Measurements from ENCODE around the gene RARRES2.
A peak's percentile ranks its signal among the peaks of the same experiment; 100 is the strongest.

The RARRES2 gene

DNA sequence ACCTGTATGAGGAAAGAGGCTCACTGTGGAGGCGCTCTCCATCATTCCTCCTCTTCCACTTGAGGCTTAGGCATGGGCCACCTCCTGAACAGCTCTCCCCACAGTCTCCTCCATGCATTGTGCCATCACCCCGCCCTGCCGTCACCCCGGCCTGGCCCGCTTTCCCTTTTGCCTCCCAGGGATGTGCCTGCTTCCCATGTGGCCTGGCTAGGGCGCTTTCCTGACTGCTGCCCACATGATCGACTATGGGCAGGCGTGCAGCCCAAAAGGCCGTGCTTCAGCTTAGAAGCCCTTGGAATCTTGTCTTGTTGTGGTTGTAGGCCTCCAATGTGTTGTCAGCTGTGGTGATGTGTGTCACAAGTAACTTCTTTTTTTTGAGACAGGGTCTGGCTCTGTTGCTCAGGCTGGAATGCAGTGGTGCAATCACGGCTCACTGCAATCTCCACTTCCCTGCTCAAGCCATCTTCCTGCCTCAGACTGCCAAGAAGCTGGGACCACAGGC lies 16.3 kb downstream of the RARRES2 start:
- no peak for DNase-seq (ENCODE audit: extremely low spot score)
- CTCF ChIA-PET: no interaction called here
- POLR2A ChIA-PET: no interaction called here
- no peak for TF ChIP-seq ARNT (IDR thresholded peaks at IDR 0.05)
- TF ChIP-seq FOXK2 (IDR thresholded peaks at IDR 0.05): no peak
- TF ChIP-seq L3MBTL2 (conservative IDR thresholded peaks at IDR 0.05): no peak
- no peak for TF ChIP-seq CTBP1 (IDR thresholded peaks at IDR 0.05; ENCODE audit: borderline replicate concordance)
- TF ChIP-seq LEF1 (IDR thresholded peaks at IDR 0.05; ENCODE audit: borderline replicate concordance): no peak
- TF ChIP-seq FOXM1 (IDR thresholded peaks at IDR 0.05; ENCODE audit: borderline replicate concordance): no peak
- TF ChIP-seq HDGF (IDR thresholded peaks at IDR 0.05; ENCODE audit: borderline replicate concordance): no peak

- POLR2A ChIA-PET: interaction anchor here (1.6 to 1.8 kb wide), 4 partner anchors 11 to 45 kb away, joined by 7 to 21 read pairs (median 9); partner anchors contain the start of gene REPIN1
Measured at GRCh38 chr7:150324373-150324961, 17.0 kb downstream of the RARRES2 start.

GRCh38 chr7:150323682-150324372 lies 17.6 kb downstream of the RARRES2 start:
- TF ChIP-seq CTBP1 (IDR thresholded peaks at IDR 0.05; ENCODE audit: borderline replicate concordance) (no peak), FOXK2 (IDR thresholded peaks at IDR 0.05) (no peak), ZNF384 (IDR thresholded peaks at IDR 0.05) (no peak), BHLHE40 (IDR thresholded peaks at IDR 0.05; ENCODE audit: borderline replicate concordance) (no peak), FOXM1 (IDR thresholded peaks at IDR 0.05; ENCODE audit: borderline replicate concordance) (no peak), SUZ12 (IDR thresholded peaks at IDR 0.05) (no peak)
- TF ChIP-seq, protein P1, sequence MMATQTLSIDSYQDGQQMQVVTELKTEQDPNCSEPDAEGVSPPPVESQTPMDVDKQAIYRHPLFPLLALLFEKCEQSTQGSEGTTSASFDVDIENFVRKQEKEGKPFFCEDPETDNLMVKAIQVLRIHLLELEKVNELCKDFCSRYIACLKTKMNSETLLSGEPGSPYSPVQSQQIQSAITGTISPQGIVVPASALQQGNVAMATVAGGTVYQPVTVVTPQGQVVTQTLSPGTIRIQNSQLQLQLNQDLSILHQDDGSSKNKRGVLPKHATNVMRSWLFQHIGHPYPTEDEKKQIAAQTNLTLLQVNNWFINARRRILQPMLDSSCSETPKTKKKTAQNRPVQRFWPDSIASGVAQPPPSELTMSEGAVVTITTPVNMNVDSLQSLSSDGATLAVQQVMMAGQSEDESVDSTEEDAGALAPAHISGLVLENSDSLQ (IDR thresholded peaks at IDR 0.05): no peak
- DNase-seq (ENCODE audit: extremely low spot score): no peak
- POLR2A ChIA-PET: interaction anchor here (0.8 to 1.8 kb wide), 15 partner anchors 8 to 449 kb away, joined by 3 to 21 read pairs (median 5); partner anchors contain the start of gene REPIN1
- CTCF ChIA-PET: interaction anchor here (0.5 to 1.2 kb wide), 3 partner anchors 10 to 819 kb away, joined by 3 to 4 read pairs (median 4); no protein-coding TSS in a partner anchor

More at GRCh38 chr7:150324373-150324961, 17.0 kb downstream of the RARRES2 start:
- TF ChIP-seq FOXA1 (IDR thresholded peaks at IDR 0.05) (no peak), ZNF384 (IDR thresholded peaks at IDR 0.05) (no peak), LEF1 (IDR thresholded peaks at IDR 0.05; ENCODE audit: borderline replicate concordance) (no peak), L3MBTL2 (conservative IDR thresholded peaks at IDR 0.05) (no peak)
- CTCF ChIA-PET: interaction anchor here (0.9 to 1.2 kb wide), 2 partner anchors 11 to 86 kb away, joined by 3 to 4 read pairs; no protein-coding TSS in a partner anchor
- peak; percentile 25 for DNase-seq (ENCODE audit: extremely low spot score)

DNA sequence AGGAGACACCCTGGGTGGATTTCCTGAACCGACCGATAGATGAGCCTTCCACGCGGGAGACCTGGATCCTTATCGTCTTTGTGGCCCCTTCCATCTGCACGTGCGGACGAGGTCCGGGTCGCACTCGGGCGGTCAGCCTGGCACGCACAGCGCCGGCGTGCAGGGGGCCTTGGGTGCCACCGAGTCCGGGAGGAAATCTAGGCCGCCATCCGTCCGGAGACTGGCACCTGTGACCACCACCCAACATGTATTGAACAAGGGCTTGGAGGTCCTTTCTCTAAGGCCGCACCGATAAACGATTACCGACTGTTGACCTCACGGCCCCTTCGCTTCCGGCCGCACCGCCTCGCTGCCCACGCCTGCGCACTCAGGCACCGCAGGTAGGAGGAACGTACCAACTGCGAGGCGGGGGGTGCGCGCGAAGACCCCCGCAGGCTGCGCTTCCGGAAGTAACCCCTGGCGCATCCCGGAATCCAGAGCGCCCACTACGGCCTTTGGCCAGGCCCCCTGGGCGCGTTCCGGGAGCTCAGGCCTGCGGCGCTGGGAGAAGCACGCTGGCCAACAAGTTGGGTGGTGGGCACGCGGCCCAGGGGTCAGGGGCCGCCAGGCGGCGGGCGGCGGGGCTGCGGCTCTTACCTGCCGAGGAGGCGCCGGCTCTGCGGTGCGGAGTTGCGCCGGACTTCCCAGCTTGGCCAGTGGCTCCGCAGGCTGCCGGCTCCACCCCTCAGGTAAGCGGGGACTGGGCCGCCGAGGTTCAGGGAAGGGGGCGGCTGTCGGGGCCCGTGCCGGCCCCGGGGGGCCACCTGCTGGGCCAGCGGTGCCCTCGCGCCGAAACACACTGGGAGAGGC lies 18.4 kb downstream of the RARRES2 start, which contains the start of the genes ACTR3C and LRRC61:
Gene ACTR3C, minus strand, starts transcription at position 713 of the 849 bp plus-strand sequence. CDS start 28,249 bp downstream, outside the sequence.
Gene LRRC61, plus strand, starts transcription at position 523 of the 849 bp plus-strand sequence. CDS start 13,507 bp downstream, outside the sequence.
- peak; percentile 72 for TF ChIP-seq ELF4 (IDR thresholded peaks at IDR 0.05)
- peak; percentile 45; the same call in 1 of the 2 replicates for TF ChIP-seq BHLHE40 (IDR thresholded peaks at IDR 0.05; ENCODE audit: borderline replicate concordance)
- TF ChIP-seq FOXA1 (IDR thresholded peaks at IDR 0.05): no peak
- TF ChIP-seq L3MBTL2 (conservative IDR thresholded peaks at IDR 0.05): peak; percentile 96
- CTCF ChIA-PET: interaction anchor here (0.5 kb wide), 1 partner anchor 819 kb away, joined by 4 read pairs; no protein-coding TSS in a partner anchor
- POLR2A ChIA-PET: interaction anchor here (0.5 to 1.8 kb wide), 18 partner anchors 9 to 460 kb away, joined by 3 to 21 read pairs (median 4); partner anchors contain the start of gene REPIN1
- DNase-seq (ENCODE audit: extremely low spot score): peak; percentile 79

DNA sequence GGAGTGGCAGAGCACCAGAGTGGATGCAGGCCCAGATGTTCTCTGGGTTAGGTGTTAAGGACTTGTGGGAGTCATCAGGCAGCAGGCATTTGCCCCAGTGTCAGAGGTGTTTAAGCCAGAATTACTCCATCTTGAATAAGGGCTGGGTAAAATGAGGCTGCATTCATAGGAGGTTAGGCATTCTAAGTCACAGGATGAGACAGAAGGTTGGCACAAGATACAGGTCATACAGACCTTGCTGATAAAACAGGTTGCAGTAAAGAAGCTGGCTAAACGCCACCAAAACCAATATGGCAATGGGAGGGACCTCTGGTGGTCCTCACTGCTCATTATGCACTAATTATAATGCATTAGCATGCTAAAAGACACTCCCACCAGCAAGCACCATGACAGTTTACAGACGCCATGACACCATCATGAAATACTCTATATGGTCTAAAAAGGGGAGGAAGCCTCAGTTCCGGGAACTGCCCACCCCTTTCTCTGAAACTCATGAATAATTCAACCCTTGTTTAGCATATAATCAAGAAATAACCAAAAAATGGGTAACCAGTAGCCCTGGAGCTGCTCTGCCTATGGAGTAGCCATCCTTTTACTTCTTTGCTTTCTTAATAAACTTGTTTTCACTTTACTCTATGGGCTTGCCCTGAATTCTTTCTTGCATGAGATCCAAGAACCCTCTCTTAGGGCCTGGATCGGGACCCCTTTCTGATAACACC lies 19.2 kb downstream of the RARRES2 start:
- CTCF ChIA-PET: no interaction called here
- POLR2A ChIA-PET: interaction anchor here (1.2 to 1.4 kb wide), 3 partner anchors 13 to 43 kb away, joined by 3 to 5 read pairs (median 4); no protein-coding TSS in a partner anchor

DNA sequence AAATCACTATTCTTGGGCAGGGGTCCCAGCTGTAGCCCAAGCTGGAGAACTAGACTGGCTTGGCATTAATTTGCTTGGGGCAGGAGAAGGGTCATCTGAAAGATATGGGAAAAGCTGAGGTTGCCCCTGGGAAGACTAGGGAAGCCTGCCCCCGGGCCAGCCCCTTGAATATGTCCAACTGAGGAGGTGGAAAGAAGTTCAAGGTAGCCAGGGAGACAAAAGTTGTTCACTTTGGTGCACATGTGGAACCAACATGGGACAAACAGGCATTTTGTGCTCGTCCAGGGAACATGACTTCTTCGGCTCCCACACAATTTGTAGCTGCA lies 19.7 kb downstream of the RARRES2 start:
- TF ChIP-seq FOXK2 (IDR thresholded peaks at IDR 0.05) (no peak), ELF4 (IDR thresholded peaks at IDR 0.05) (no peak), HDGF (IDR thresholded peaks at IDR 0.05; ENCODE audit: borderline replicate concordance) (no peak), TARDBP (IDR thresholded peaks at IDR 0.05) (no peak), ARNT (IDR thresholded peaks at IDR 0.05) (no peak), ZNF384 (IDR thresholded peaks at IDR 0.05) (no peak), BHLHE40 (IDR thresholded peaks at IDR 0.05; ENCODE audit: borderline replicate concordance) (no peak), LEF1 (IDR thresholded peaks at IDR 0.05; ENCODE audit: borderline replicate concordance) (no peak), FOXM1 (IDR thresholded peaks at IDR 0.05; ENCODE audit: borderline replicate concordance) (no peak), L3MBTL2 (conservative IDR thresholded peaks at IDR 0.05) (no peak), CTBP1 (IDR thresholded peaks at IDR 0.05; ENCODE audit: borderline replicate concordance) (no peak), FOXA1 (IDR thresholded peaks at IDR 0.05) (no peak), SP1 (IDR thresholded peaks at IDR 0.05) (no peak), SUZ12 (IDR thresholded peaks at IDR 0.05) (no peak), NFRKB (IDR thresholded peaks at IDR 0.05) (no peak)
- TF ChIP-seq, protein P1 (IDR thresholded peaks at IDR 0.05): no peak

More for the DNA sequence above, 19.2 kb downstream of the RARRES2 start:
- TF ChIP-seq FOXA1 (IDR thresholded peaks at IDR 0.05): no peak
- TF ChIP-seq ELF4 (IDR thresholded peaks at IDR 0.05): no peak
- TF ChIP-seq TARDBP (IDR thresholded peaks at IDR 0.05): no peak
- no peak for TF ChIP-seq FOXM1 (IDR thresholded peaks at IDR 0.05; ENCODE audit: borderline replicate concordance)
- no peak for TF ChIP-seq ZNF384 (IDR thresholded peaks at IDR 0.05)
- no peak for TF ChIP-seq CTBP1 (IDR thresholded peaks at IDR 0.05; ENCODE audit: borderline replicate concordance)
- TF ChIP-seq LEF1 (IDR thresholded peaks at IDR 0.05; ENCODE audit: borderline replicate concordance): no peak
- no peak for TF ChIP-seq SP1 (IDR thresholded peaks at IDR 0.05)
- no peak for TF ChIP-seq SUZ12 (IDR thresholded peaks at IDR 0.05)
- no peak for TF ChIP-seq BHLHE40 (IDR thresholded peaks at IDR 0.05; ENCODE audit: borderline replicate concordance)
- TF ChIP-seq NFRKB (IDR thresholded peaks at IDR 0.05): no peak
- DNase-seq (ENCODE audit: extremely low spot score): no peak

More for the DNA sequence above, 19.7 kb downstream of the RARRES2 start:
- CTCF ChIA-PET: no interaction called here
- no peak for DNase-seq (ENCODE audit: extremely low spot score)
- POLR2A ChIA-PET: interaction anchor here (1.4 kb wide), 1 partner anchor 13 kb away, joined by 3 read pairs; no protein-coding TSS in a partner anchor

Measured in HEK293T (cell line).